NCI-H1417 treated with DMSO at 0.1 percent for 48 hours (cell line): Measurements from ENCODE around the gene RBM20.

Source experiments
- DNase-seq: peaks from one replicate; lab custom pipeline; 2025; lab: John Stamatoyannopoulos, UW

Gene RBM20

GRCh38 chr10:110788620-110789385 is 144.7 kb downstream of the RBM20 start:
- no peak for DNase-seq

DNA sequence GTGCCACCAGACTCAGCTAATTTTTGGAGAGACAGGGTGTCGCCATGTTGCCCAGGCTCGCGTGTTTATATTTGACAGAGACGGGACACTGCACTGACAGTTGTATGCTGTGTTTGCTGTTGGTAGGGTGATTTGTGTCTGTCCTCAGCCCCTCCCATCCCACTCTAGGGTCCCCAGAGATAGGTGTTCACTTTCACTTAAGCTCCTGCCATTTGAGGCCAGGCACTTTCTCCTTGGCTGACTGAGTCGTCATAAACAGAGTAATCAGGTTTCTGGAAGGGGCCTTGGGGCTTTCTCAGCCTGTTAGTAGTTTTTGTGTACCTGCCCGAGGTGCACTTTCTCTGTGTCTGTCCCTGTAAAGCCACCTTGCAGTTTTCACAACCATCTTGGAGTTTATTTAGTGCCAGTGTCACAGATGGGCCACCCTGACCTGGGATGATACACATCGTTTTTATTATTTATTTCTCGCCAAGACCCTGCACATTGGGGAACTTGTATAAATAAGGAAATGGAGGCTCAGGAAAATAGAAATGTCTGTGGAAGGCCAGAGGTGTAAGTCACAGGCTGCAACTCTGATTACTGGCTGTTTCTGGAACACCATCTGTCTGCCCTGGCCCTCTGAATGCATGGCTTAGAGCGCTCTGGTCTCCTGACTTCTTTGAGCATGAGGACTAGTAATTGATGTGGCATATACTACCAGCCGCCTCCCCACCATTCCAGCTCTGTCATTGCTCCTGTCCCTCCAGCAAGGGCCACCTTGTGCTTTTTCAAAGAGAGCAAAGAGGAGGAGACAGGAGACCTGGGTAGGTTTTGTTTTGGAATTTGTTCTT is 145.7 kb downstream of the RBM20 start:
- DNase-seq, result no peak

DNA sequence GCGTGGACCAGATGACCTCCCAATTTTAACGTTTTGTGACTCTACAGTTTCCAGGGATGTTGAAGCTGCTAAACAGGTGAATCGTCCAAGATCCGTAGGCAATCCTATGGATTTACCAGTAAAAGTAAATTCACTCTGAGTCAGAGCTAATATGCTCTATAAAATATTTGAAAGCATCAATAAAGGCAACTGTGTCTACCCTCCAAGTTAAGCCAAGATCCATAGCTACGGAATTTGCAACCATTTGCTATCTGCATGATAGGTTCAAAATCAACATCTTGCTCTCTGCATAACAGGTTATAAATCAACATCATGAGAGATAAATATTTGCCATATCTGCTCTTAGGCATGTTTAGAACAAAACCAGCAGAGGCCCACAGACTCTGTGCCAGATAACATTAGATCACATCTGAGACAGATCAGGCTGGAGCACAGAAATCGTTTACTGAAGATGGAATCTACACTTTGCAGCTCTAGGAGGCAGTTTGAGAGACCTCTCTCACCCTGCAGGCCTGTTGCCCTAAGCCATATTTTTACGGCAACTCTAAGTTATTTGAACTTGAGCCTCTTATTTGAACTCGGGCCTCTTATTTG is 146.9 kb downstream of the RBM20 start:
- DNase-seq, result no peak

DNA sequence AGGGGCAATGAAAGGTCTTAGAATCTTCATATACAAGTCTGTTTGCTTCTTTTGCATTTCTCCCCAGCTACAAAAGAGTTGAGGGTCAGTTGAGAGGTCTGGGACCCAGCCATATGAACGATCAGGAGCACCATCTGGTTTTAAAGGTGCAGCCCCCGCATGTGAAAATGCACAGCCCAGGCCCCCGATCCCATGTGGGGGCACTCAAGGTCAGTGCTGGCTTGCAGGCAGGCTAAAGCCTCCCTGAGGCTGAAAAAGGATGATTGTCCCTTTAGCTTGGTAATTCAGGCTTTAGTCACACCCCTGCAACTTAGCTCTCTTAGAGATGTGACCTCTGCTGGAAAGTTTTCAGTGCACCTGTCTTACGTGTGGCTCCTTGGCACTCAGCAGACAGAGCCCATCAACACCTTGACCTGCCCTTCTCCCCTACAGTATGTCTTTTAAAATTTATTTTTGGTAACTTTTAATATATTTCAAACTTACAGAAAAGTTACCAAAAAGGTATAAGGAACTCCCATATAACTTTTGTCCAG is 147.5 kb downstream of the RBM20 start:
- no peak for DNase-seq

DNA sequence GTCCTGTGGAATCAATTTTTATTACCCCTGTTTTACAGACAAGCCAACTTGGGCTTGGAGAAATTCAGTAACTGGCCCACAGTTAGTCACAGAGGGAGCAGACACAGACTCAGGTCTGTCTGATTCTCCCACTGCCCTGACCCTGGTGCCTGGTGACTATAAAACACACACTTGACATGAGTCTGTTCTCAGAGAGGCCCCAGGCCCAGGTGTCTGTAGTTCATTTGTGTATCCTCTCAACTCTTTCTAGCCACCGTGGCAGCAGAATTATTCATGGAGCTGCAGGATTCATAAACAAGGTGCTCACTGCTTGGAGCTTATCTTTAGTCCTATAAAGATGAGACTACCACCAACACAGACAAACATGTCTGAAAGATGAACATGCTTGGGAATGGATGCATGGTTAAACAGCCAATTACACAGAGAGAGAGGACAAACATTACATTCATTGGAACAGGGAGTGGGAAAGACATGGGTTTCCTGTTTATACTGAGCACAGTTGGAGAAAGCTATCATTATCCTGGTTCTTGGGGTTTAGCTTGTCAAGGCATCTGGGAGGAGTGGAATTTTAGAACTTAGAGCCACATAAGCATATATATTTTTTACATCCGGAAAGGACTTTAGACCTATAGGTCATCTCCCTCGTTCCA is 148.5 kb downstream of the RBM20 start:
- no peak for DNase-seq

- no peak for DNase-seq
Observed at GRCh38 chr10:110793128-110793812, 149.1 kb downstream of the RBM20 start.

DNA sequence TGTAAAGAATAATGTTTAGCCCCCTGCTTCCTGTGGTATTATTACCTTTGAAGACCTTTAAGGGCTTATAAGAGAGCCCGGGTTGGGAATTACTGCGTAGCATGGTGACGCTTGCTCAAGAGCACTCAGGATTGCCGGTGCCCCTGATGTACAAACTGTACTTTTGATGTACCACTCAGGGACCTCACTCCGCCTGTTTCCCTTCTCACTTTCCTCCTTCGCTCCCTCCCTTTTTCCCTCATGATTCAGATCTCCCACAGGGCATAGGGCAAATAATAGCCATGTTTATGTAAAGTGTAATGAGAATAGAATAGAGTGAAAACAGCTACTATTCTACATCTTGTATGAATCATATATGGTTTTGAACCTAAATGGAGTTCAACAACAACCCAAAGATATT is 149.8 kb downstream of the RBM20 start:
- DNase-seq, result no peak

GRCh38 chr10:110794808-110795207 is 150.7 kb downstream of the RBM20 start:
- no peak for DNase-seq

DNA sequence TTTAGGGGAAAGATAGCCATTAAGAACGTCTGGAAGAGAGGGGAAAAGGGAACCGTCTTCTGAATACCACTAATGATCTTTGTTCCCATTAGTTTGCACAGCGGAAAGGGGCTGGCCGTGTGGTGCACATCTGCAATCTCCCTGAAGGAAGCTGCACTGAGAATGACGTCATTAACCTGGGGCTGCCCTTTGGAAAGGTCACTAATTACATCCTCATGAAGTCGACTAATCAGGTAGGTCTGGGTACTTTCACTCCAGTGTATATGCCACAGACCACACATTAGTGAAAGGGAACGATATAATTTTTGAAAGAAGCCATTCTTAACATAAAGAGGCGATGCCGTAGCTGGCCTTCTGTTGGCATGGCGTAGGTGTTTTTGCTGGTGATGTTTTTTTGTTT is 153.3 kb downstream of the RBM20 start:
- no peak for DNase-seq

GRCh38 chr10:110798340-110798739 is 154.2 kb downstream of the RBM20 start:
- no peak for DNase-seq

GRCh38 chr10:110802090-110802489 is 158.0 kb downstream of the RBM20 start:
- no peak for DNase-seq

DNA sequence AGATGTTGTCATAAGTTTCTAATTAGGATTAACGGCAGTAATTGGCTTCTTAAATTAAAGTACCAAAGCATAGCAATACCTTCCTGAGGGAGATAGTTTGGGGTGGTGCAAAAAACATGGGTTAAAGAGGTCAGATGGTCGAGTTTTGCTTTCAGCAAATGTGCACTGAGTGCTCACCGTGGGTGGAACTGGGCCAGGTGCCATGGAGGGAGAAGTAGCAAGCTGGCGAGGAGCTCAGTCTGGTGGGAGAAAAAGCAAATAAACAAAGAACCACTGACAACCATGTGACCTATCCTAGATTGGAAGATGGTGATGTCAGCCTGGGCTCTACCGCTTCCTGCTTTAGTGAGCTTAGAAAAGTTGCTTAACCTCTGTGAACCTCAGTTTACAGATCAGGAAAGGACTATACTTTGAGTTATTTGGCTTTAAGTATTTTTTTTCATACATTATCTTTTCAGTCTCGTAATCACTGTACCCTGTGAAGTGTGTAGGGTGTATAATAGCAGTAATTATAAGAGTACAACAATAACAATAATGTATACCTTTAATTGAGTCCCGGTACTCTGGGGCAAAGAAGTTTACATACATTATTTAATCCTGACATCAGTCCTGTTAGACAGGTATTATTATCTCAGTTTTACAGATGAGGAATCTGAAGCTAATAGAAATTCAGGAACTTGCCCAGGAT is 158.6 kb downstream of the RBM20 start:
- no peak for DNase-seq

- no peak for DNase-seq
Observed at GRCh38 chr10:110803239-110803749, 159.2 kb downstream of the RBM20 start.

DNA sequence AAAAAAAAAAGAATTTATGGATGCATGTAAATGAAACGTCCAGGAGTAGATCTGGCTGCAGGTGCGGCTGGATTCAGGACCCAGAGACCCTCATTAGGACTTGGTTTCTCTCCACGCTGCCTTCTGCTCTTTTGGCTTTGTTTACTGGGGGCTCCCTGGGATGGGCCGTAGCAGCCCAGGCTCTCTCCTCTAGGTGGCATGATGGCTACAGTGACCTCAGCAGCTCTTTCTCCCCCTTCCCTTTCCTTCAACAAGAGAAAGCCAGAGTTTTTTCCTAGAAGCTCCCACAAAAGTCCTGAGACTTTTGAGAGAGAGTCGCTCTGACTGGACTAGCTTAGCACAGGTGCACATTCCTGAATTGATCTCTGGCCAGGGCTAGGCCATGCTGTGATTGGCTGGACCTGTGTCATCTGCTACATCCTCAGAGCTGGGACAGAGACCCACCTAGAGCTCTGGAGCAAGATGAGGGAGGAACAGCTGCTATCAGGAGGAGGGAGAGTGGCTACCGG is 159.7 kb downstream of the RBM20 start:
- DNase-seq, result no peak

DNA sequence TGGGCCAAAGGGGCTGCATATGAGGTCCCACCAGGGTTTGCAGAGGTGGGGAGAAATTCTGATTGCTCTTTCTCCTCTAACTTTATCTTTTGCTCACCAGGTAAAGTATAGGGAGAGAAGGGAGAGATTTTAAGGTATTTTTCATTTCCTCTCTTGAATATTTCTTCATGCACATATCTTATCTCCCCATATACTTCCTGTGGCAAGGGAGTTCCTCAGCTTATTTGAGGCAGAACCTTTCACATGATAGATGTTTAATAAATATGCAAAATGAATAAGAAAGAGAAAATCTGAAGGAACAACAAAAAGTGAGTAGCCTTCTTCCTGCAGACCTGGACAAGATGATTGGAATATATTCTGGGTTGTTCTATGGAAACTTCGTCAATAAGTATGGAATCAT is 160.2 kb downstream of the RBM20 start:
- no peak for DNase-seq

GRCh38 chr10:110805292-110805691 is 161.2 kb downstream of the RBM20 start:
- no peak for DNase-seq

DNA sequence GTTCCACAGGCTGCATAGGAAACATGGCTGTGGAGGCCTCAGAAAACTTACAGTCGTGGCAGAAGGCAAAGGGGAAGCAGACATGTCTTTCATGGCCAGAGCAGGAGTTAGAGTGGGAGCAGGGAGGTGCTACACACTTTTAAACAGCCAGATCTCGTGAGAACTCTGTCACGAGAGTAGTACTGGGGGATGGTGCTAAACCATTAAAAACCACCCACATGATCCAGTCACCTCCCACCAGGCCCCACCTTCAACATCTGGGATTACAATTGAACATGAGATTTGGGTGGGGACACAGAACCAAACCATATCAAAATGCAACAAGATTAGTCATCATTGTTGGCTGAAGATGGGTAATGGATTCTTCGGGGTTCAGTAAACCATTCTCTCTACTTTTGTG is 162.2 kb downstream of the RBM20 start:
- DNase-seq, result no peak

DNA sequence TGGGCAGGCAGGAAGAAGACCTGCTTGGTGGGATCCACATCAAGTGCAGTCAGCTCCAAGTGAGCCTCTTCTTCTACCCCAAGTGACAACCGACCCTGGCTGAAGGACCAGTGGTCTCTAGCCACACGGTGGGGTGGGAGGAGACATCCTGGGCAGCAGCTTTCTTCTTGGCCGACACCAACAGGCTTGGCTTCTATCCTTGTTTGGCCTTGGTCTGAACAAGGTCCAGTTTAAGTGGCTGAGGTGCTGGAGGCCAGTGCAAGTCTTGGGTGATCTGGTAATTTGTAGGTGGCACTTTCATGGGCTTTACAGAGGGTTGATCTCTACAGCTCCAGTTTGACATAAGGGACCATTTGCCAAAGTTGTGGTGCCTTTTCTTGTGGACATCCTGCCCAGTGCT is 164.0 kb downstream of the RBM20 start:
- no peak for DNase-seq

- DNase-seq, result no peak
Observed at GRCh38 chr10:110808615-110809014, 164.5 kb downstream of the RBM20 start.

GRCh38 chr10:110810625-110811024 is 166.5 kb downstream of the RBM20 start:
- DNase-seq, result no peak
